Upper lobe of left lung (tissue), 4 donors: ENCODE data around the gene DRD3.

Experiments
- CTCF ChIP-seq, 6 experiments: fragments of 450-650 bp in 4 of 6; fragments of 200-600 bp in 2 of 6; sonication (generic) in 2 of 6; IDR thresholded peaks; one replicate each; pipeline ENCODE4 v1.5.1; 2016 to 2019; ENCODE audit warnings: antibody characterized with exemption in 6 of 6
- EP300 ChIP-seq, 4 donors: sonication (generic); formaldehyde crosslinking; IDR thresholded peaks; one replicate each; pipeline ENCODE4 v1.5.1; 2017; ENCODE audit warnings: antibody characterized with exemption in 4 of 4, control low read depth in 2 of 4
- POLR2A ChIP-seq, 4 donors: fragments of 450-650 bp; IDR thresholded peaks; one replicate each; pipeline ENCODE4 v1.5.1; 2016 to 2017; ENCODE audit warnings: antibody characterized with exemption in 4 of 4, mild to moderate bottlenecking in 2 of 4
- POLR2AphosphoS5 ChIP-seq, 2 donors: sonication (generic); formaldehyde crosslinking; IDR thresholded peaks; one replicate each; pipeline ENCODE4 v1.5.1; 2017; ENCODE audit warnings: antibody characterized with exemption in 2 of 2

GRCh38 chr3:114227076-114227475, 48.2 kb upstream of the DRD3 start:
- no peak for TF ChIP-seq POLR2A (IDR thresholded peaks at IDR 0.05)
- no peak for TF ChIP-seq CTCF (IDR thresholded peaks at IDR 0.05)
- no peak for TF ChIP-seq POLR2AphosphoS5 (IDR thresholded peaks at IDR 0.05)
- no peak for TF ChIP-seq EP300 (IDR thresholded peaks at IDR 0.05)
